HK-2 (cell line): Measurements from ENCODE around the gene RGS14.
"Not testable (repeated sequence)": the region's sequence is repeated elsewhere in the genome, so short reads cannot be mapped to it uniquely, and the experiment has no call there.

Experiments
- DNase-seq: peaks from one replicate; pipeline ENCODE4 v3.0.0-alpha.2; 2018; ENCODE audit not compliant: unreplicated experiment

RGS14 gene

DNA sequence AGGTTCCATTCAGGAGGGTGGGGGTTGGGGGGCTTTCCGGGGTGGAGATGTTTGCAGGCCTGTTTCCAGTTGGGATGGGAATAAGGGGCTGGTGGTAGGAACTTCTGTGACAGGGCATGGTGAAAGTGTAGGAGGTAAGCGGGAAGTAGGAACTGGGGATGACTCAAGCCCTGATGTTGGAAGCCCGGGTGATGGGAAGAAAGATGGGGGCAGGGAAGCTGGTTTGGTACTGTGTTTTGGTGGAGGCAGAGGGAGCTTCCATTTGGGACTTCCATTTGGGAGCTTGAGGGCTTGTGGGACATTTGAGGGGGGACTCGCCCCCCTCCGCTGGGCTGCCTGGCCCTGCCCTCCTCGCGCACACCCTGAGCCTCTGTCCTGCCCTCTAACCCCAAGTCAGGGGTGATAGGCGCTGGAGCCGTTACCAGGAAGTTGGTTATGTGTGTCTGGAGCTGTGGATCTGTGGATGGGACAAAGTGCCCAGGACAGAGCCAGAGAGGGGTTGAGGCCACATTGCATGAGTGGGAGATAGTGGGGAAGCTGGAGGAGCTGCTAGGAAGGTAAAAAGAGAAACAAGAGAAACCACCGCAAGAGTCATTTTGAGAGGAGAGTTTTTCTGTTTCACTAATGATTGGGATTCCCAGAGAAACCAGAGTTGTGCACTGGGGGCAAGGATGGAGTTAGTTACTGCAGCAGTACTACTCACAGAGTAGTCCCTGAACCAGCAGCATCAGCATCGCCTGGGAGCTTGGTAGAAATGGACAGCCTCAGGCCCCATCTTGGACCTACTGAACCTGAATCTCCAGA is 6.6 kb downstream of the RGS14 start:
- no peak for DNase-seq

DNA sequence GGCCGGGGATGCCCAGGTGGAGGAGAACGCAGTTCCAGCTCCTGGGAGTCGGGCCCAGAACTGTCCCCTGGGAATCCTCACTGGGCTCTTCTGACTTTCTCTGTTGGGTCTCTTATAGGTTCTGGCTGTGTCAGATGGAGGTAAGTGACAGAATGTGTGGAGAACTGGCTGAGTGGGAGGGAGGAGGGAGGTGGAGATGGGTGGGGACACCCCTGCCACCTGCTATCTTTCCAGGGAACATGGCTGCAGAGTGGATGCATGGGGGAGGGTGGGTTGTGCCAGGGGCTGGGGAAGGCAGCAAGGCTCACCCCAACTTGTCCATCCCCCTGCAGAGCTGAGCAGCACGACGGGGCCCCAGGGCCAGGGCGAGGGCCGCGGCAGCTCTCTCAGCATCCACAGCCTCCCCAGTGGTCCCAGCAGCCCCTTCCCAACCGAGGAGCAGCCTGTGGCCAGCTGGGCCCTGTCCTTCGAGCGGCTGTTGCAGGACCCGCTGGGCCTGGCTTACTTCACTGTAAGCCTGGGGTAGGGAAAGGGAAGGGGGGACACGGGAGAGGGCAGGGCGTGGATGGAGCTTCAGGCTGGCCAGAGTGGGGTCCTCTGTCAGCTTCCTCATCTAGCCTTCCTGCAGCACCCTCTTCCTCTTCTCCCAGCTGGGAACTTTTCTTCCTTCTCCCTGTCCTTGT is 8.3 kb downstream of the RGS14 start:
- no peak for DNase-seq

DNA sequence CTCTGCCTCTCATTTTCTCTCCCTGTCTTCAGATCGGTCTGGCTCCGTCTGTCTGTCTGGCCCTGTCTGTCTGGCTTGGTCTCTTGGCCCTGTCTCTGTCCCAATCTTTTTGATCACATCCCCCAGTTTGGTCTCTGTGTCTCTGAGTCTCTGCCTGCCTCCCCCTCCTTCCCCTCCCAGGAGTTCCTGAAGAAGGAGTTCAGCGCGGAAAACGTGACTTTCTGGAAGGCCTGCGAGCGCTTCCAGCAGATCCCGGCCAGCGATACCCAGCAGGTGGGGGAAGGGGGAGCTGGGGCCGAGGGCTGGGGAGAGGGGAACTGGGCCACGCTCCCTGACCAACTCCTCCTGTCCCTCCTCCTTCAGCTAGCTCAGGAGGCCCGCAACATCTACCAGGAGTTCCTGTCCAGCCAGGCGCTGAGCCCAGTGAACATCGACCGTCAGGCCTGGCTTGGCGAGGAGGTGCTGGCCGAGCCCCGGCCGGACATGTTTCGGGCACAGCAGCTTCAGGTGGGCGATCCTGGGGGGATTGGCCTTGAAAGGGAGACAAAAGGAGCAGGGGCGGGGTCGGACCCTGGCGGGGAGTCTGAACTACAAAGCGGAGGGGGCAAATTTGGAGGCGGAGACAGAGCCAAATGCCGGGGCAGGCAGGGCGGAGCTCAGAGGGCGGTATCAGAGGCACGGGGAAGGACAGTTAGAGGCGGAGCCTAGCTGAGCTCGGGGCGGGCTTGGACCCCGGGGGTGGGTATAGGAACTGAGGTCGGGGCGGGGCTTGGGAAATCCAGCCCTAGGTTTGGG is 9.0 kb downstream of the RGS14 start:
- peak; percentile 87 for DNase-seq

DNA sequence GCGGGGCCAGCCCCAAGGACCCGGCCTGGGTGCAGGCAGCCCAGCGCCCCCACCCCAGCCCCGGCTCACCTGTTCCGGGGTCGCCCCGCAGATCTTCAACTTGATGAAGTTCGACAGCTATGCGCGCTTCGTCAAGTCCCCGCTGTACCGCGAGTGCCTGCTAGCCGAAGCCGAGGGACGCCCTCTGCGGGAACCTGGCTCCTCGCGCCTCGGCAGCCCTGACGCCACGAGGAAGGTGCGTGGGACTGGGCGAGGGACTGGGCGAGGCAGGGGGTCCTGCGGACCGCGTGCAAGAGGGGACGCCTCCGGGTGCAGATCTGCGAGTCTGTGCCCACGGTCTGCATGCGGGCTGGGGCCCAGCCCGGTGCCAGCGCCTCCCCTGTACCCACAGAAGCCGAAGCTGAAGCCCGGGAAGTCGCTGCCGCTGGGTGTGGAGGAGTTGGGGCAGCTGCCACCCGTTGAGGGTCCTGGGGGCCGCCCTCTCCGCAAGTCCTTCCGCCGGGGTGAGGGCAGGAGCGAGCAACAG is 9.7 kb downstream of the RGS14 start:
- no peak for DNase-seq

DNA sequence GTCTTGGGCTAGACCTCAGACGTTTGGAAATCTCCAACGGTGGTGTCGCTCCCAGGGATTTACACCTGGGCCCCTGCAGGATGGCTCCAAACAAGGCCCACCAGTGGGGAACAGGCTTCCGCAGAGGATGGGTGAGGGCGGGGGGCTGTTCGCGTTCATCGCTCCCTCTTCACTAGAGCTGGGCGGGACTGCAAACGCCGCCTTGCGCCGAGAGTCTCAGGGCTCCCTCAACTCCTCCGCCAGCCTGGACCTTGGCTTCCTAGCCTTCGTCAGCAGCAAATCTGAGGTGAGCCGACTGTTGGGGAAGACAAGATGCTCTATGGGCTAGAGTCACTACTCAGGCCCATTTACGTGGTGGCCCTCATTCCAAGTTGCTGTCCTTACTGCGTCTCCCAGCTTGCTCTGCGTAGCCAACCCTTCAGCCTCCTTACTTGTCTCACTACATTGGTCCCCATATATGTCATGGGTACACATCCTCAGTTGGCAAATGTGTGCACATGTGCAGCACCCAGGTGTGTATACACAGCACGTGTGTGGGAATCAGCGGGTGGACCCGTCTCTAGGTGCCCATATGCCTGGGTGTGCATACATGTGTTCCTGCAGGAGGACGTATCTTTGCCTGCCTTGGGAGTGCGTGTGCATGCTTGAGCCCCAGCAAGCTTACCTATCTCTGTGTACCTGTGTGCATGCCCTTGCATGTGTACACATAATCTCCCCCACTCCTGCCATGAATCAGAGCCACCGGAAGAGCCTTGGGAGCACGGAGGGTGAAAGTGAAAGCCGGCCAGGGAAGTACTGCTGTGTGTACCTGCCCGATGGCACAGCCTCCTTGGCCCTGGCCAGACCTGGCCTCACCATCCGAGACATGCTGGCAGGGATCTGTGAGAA is 10.5 kb downstream of the RGS14 start:
- no peak for DNase-seq

DNA sequence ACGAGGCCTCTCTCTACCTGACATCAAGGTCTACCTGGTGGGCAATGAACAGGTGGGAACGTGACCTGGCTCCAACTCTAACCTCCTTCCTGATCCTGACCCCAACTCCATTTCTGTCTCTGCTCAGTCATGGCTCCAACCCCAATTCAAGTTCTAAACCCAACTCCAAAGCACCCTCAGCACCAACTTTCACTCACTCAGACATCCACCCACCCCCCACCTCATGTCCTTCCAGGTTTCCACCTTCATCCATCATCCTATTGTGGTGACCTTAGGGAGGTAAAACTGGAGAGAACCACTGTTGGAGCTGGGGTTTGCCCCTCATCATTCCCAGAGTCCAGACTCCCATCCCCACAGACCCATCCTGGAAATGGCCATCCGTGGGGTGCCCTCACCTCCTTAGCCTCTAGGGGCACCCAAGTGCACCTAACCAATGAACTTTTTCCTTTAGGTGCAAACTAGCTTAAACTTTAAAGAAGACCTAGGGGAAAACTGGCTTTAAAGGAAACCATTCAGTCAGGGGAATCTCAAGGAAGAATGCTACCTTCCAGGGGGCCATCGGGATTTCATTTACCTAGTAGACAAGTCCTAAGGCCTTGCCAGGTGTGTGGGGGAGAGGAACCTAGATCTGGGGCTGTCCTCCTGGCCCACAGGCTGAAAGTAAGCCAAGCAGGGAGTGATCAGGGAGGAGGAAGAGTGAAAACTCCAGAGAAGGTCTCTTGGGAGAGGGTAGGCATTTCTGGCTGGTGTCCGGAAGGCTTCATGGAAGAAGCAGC is 11.3 kb downstream of the RGS14 start:
- no peak for DNase-seq

DNA sequence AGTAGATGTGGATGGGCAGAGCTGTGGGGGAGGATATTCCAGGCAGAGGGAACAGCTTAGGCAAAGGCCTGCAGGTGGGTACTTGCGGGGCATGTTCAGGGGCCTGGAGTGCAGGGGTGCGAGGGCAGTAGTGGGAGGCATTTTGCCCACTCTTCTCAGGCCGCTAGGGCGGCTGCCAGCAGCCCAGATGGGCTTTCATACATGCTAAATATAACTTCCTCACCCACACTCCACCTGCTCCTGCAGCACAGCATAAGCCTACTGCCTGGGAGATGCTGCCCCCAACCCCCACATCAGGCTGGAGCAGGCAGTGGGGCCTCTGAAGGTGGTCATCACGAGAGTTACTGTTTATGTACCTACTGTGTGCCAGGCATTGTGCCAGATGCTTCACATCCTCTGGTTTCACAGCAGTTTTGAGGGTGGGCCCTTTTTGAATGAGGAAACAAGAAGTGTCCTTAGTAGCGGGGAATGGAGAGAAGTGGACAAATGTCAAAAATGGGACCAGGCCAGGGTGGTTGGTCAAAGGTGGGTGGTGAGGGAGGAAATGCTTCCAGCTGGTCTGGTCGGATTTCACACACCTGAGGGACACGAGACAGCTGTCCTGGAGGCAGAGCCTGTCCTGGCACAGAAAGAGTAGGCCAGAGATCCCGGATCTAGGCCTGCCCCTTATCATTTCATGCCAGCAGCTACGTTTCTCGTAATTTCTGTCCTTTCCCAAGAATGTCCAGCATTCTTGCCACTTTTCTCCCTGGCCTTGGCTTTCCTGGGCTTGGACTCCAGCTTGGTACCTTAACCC is 12.1 kb downstream of the RGS14 start:
- no peak for DNase-seq

DNA sequence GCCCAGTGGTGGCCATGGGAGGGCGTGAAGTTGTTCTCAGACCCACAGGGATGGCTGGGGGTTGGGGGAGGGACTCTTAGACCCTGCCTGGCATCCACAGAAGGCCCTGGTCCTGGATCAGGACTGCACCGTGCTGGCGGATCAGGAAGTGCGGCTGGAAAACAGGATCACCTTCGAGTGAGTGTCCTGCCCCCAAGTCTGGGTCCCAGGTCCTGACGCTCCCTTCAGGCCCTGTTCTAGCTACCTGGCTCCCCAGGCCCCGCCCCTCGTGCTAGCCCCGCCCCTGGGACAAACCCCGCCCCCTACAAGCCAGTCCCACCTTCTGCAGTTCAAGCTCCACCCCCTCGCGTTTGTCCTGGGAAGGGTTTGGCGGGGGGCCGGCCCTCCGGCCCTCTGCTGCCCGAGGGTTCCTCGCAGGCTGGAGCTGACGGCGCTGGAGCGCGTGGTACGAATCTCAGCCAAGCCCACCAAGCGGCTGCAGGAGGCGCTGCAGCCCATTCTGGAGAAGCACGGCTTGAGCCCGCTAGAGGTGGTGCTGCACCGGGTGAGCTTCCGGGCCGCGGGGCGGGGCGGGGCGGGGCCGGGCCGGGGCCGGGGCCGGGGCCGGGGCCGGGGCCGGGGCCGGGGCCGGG is 12.9 kb downstream of the RGS14 start:
- peak; percentile 91 for DNase-seq

DNA sequence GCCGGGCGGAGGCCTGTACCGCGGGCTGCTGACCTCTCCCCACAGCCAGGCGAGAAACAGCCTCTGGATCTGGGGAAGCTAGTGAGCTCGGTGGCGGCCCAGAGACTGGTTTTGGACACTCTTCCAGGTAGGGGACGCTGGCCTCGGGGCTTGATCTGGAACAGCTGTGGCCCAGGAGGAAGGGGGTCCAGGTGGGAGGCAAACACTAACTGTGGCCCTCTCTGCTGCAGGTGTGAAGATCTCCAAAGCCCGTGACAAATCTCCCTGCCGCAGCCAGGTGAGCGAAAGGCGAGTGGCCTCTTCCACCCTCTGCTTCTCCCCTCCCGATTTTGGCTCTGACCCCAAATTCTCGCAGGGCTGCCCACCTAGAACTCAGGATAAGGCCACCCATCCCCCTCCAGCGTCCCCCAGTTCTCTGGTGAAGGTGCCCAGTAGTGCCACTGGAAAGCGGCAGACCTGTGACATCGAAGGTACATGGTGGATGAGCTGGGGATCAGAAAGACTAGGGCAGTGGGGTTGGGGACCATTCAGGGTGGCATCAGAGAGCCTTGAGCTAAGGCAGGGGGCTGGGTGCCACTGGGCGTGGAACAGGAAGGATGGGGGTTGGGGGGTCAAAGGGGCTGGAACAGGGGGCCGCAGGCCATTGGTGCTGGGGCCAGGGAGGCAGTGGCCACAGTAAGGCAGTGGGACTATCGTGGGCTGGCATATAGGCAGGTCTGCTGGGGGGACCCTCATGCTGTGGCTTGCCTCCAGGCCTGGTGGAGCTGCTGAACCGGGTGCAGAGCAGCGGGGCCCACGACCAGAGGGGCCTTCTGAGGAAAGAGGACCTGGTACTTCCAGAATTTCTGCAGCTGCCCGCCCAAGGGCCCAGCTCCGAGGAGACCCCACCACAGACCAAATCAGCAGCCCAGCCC is 13.7 kb downstream of the RGS14 start:
- DNase-seq, result no peak

DNA sequence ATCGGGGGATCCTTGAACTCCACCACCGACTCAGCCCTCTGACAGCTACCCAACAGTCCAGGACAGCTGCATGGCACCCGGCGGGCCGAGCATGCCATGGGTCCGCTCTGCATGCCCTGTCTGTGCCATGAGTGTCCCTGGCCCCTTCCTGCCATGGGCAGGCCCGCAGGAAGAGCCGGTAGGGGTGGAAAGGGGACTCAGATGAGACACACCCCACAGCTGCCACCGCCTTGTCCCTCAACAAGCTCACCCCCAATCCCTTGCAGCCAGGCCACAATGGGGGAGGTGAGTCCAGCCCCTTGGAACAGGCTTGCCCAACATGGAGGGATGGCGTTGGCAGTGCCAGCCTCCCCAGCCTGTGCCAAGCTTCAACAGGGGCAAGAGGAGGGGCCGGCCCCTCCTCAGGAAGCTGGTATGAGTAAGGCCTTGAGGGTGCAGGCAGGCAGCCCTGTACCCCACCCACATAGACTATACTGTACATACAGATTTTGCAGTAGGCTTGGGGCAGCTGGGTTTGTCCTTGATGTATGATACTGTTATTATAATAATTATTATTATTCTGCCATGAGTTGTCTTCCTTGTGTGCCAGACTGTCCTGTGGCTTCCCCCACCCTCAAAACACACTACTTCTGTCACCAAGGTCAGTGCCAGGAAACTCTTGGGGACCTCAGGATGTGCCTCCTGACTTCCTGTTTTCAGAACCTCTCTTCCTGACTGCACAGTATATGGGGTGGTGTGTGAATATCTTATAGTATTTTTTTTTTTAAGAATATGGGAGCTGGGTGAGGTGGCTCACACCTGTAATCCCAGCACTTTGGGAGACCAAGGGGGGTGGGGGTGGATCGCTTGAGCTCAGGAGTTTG is 14.5 kb downstream of the RGS14 start:
- no peak for DNase-seq

DNA sequence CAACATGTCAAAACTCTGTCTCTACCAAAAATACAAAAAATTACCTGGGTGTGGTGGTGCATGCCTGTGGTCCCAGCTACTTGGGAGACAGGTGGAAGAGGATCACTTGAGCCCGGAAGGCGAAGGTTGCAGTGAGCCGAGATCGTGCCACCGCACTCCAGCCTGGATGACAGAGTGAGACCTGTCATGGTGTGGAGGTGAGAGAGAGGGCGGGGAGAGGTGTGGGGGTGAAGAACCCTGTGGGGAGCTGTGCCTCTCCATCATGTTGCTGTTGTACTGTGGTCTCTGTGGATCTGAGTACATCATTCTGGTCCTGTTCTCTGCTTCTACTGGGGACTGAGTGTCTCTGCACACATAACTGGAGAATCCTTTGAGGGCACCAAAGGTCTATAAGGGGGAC is 15.2 kb downstream of the RGS14 start:
- DNase-seq, result no peak

DNA sequence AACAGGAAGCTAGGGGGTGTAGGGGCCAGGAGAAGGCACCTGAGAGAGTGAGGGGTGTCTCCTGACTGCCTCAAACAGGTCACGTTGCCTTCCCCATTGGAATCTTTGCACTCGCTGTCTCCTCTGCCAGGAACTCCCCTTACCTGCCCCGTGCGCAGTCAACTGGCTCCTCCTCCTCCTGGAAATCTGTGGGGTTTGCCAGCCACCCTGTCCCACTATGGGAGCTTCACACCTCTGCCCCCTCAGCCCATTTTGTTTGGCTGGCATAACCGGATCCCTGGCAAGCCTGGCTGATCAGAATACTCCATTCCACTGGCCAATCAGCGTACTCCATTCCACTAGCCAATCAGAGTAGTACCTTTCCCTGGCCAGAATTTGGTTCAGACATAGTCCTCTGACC is 16.1 kb downstream of the RGS14 start:
- DNase-seq, result no peak

DNA sequence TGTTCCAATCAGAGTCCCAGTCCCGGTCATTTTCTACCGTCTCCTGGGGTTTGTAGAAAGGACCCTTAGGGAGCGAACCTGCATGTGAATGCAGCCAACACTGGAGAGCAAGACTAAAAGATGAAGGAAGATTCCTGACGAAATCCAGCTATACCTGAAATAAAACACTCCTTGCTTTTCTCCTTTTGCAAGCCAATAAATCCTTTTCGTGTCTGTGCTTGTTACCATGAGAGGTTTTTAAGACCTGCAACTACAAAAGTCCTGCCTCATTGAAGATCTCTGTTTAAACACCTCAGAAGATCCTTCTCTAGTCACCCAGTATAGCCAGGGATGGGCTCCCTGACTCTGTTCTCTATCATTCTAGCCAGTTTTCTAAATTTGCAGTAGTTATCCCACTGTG is 16.5 kb downstream of the RGS14 start:
- DNase-seq, result no peak

DNA sequence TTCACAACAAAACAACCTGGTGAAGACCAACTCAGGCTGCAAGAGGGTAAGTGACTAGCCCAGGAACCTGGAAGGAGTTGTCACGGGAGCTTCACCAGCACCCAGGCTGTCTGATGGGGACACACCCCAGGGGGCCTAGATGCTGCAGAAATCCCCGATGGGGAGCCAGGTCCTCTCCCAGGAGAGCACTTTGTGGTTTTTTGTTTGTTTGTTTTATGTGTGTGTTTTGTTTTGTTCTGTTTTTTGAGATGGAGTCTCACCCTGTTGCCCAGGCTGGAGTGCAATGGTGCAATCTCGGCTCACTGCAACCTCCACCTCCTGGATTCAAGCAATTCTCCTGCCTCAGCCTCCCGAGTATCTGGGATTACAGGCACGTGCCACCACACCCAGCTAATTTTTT is 17.8 kb downstream of the RGS14 start:
- DNase-seq, result not testable (repeated sequence)

DNA sequence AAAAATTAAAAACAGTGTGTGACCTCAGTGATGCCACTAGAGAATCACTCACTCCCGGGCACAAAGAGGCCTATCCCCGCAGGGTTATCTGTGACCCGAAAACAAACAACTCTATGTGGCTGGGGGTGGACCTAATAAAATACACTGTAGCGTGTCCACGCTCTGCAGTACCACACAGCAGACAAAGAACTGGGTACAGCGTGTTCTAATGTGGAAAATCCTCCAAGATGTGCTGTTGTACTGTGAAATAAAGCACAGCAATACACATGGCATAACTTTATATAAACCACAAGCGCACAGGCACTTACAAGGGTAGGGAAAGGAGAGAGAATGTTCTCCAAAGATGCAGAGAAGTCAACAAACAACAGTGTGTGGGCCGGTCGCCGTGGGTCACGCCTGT is 18.4 kb downstream of the RGS14 start:
- no peak for DNase-seq

DNA sequence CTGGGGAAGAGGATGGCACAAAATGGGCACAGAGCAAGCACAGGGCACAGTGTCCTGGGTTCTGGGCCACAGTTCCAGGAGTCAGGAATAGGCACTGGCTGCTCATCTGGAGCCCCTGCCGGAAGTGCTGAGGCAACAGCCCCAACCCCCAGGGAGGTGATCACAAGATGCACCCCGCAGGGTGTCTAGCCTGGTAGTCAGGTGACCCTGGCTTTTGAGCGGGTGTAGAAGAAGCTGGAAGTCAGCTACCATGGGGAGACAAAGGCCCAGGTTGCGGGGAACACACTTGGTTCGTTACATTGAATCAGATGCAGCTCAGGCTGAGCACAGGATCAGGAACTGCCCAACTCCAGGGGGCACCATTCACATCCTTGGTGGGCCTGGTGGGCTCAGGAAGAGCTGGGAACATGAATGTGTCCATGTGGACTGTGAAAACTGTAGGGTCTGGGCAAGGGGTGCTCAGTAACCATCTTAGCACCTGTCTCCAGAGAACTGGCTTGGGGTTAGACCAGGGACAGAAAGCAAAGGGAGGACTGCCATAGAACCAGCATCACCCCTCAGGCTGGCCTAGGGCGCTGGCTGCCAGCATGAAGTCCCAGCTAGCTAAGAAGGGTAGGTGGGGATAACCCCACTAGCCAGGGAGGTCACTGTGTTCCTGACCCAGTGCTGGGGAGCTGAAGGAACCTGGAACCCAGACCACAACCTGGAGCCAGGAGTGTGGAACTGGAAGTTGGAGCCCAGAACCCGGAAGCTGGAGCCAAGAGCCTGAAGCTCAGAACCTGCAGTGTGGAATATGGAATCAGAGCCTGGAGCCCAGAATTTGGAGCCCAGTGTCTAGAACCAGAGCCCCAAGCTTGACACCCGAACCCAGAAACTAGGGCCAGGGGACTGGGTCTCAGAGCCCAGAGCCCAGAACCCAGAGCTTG is 20.4 kb downstream of the RGS14 start:
- DNase-seq, result no peak
